SK-N-MC (cell line): ENCODE data around the gene RERG.

Source experiments
- EZH2 ChIP-seq: fragments of 200-600 bp; sonication (generic); IDR thresholded peaks from one replicate; pipeline ENCODE4 v1.6.1; 2017; ENCODE audit warnings: antibody characterized with exemption
- POLR2AphosphoS5 ChIP-seq: IDR thresholded peaks from 2 replicates; pipeline ENCODE4 v1.6.1; 2012; ENCODE audit warnings: mild to moderate bottlenecking, low read depth, low read length, borderline replicate concordance

- TF ChIP-seq EZH2 (no peak), POLR2AphosphoS5 (no peak)
Observed at GRCh38 chr12:15230751-15231150, 9.5 kb upstream of the RERG start.
